HG03103 (cell line): Measurements from ENCODE around the gene RIBC2.
"Not testable (repeated sequence)": the region's sequence is repeated elsewhere in the genome, so short reads cannot be mapped to it uniquely, and the experiment has no call there.

Experiments used
- ATAC-seq: cut with Tn5 transposase; IDR thresholded peaks from one replicate; pipeline ENCODE4 v1.9.1; 2021; ENCODE audit warnings: low read depth; ENCODE audit not compliant: unreplicated experiment

Gene RIBC2

DNA sequence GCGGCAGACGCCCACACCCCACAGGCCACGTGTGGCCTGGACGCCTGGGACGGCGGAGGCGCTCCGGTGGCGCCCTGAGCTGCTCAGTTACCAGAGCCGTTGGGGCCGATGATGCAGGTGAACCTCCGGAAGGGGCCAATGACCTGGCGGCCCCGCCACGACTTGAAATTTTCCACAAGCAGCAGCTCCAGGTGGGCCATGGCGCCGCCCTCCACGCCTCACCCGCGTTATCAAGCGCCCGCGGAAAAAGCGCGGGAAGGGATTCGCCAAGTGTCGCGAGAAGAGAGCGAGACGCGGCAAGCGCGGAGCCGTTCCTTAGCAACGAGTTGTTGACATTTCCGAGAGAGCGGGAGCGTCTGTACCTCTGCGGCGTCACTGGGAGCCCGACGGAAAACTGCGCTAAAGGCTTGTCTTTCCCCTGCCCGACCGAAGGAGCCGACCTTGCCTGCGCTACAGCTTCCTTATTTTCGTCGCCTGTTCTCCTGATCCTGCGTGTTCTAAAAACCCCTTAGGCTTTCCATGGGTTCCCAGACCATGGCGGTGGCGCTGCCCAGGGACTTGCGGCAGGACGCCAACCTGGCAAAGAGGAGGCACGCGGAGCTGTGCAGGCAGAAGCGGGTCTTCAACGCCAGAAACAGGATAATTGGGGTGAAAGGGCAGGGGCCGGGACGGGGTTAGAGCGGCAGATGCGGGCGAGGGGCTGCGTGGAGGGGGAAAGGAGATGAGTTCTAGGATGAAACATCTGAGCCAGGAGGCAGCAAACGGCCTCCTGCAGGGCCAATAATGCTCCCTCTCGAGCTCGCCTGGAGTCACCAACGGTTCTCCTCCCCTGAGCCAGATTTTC lies at the start of gene RIBC2, which contains the start of gene SMC1B:
Gene RIBC2, plus strand, starts transcription at position 326 of the 844 bp plus-strand sequence. Its CDS starts 194 bp downstream, at position 520.
Gene SMC1B, minus strand, starts transcription at position 232 of the 844 bp plus-strand sequence. Its CDS starts 32 bp downstream, at position 200.
- ATAC-seq, result no peak

GRCh38 chr22:45366713-45367112 lies 46.8 kb upstream of the RIBC2 start:
- no peak for ATAC-seq

DNA sequence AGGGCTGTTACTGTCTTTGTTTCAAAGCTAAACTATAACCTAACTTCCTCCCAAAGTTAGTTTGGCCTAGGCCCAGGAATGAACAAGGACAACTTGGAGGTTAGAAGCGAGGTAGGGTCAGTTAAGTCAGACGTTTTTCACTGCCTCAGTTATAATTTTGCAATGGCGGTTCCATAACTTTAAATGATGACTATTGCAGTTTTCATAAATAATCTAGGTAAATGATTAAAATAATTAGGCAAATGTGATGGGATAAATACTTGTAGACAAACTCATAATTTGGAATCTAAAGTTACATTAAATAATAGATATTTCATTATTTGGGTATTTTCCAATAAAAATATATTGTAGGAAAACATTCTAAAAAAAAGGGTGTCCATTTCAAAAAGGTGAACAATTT lies 39.9 kb upstream of the RIBC2 start:
- not testable (repeated sequence) for ATAC-seq

- ATAC-seq, result no peak
Observed at GRCh38 chr22:45376009-45376408, 37.5 kb upstream of the RIBC2 start.

DNA sequence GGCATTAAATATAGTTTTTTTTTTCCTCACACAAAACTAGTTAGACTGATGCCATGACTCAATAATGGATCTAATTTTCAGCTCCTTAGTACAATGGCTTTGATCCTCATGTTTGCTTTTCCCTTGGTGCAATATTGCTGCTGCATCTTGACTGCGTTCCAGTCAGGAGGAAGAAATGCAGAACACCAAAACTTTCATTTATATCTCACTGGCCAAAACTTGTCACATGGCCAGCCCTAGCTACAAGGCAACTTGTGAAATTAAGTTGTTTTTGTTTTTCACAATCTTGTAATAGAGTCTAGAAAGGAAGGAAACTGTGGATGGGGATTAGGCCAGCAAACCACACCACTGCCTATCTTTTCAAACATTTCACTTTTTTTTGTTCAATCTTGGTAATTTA lies 36.8 kb upstream of the RIBC2 start:
- ATAC-seq, result no peak

- no peak for ATAC-seq
Observed at GRCh38 chr22:45381348-45381747, 32.1 kb upstream of the RIBC2 start.

DNA sequence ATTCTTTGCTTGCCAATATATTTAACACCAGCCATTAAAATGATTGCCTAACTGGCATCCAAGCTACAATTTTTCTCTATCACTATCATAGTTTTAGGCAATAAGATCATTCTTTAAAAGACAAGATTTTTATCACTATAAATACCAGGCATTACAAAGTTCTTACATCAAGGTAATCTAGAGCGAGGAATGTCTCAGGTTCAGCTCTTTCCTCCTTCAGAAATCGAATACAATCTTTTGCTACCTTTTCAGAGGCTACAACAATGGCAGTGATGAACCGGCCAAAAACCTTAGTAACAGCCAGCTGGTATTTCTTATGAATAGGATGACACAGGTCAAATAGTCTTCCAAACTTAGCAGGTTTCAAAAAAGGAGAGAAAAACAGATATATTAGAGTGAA lies 23.9 kb upstream of the RIBC2 start:
- no peak for ATAC-seq

DNA sequence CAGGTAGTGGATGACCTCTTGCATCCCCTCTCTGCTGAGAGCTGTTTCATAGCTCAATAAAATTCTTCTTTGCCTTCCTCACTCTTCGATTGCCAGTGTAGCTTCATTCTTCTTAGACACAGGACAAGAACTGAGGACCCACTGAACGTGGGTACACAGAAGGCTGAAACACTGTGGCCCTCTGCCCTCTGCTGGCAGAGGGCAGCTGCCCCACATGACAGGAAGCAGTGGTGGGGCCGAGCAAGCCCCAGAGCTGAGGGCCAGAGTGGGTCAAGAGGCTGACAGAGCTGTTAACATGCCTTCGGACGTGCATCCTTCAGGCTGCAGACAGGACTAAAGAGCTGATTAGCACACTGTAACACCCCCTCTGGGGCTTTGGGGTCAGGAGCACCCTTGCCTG lies 15.7 kb upstream of the RIBC2 start:
- ATAC-seq, result no peak

GRCh38 chr22:45398214-45398613 lies 15.3 kb upstream of the RIBC2 start:
- ATAC-seq, result no peak

GRCh38 chr22:45399712-45400445 lies 13.6 kb upstream of the RIBC2 start:
- ATAC-seq, result no peak

GRCh38 chr22:45402466-45402985 lies 11.0 kb upstream of the RIBC2 start:
- no peak for ATAC-seq

DNA sequence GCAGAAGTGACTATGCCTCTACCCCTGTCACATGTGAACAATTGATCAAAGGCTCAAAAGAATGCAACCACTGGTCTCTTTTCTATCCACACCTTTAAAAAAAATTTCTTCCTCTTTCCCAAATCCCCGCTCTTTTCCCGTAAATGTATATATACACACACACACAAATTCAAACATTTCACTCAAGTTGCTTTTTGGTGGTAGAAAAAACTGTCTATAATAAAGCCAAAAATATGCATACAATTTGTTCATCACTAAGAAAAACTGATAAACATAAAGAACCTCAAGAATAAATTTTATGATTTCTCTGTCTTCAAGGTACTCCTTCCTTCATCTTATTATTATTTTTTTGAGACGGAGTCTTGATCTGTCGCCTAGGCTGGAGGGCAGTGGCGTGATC lies 5.7 kb upstream of the RIBC2 start:
- ATAC-seq, result no peak

GRCh38 chr22:45413013-45413367 lies 503 bp upstream of the RIBC2 start:
- no peak for ATAC-seq

DNA sequence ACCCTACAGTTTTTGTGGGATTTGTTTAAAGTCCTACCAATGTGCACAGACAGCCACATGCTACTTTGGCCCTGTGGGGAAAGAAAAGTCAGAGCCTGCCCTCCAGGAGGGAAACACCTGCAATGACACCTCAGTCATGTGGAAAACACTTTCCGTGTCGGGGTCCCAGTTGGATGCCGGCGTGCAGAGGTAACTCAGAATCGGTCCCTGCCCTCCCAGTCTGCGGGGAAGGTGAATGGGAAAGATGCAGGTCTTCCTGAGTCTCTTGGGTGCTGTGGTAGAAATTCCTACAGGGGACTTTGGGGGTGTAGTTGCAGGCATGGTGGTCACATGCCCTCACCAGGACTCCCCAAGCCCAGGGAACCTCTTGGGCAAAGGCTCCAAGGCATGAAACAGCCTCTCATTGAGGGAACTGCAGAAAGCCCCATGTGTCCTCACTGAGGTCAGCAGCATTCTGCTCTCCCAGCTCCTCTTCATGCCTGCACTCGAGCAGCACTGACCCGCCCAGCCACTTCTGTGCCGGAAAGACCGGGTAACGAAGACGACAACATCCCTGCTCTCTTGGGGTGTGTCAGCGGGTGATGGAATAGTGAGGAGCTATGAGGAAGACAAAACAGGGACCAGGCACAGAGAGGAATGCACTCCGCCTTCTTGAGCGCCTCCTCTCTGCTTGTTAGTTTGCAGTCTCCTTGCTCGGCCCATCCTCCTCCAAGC lies 4.7 kb downstream of the RIBC2 start:
- ATAC-seq, result no peak

- no peak for ATAC-seq
Observed at GRCh38 chr22:45418770-45419138, 5.3 kb downstream of the RIBC2 start.

- ATAC-seq, result no peak
Observed at GRCh38 chr22:45420011-45420410, 6.5 kb downstream of the RIBC2 start.

DNA sequence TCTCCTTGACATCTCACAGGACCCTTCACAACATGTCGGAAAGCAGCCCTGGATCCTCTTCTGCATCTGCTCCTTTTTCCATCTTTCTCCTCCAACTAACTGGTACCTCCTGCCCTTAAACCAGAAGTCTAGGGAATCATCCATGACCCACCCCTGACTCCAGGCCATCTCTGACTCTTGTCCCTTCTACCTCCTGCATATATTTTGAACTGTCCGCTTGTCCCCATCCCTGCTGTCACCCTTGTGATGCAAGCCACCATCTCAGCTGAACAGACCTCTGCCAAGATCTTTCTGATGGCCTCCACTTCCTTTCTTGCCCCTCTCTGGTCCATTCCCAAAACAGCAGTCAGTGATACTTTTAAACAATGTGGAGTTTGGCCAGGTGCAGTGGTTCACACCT lies 7.0 kb downstream of the RIBC2 start:
- ATAC-seq, result no peak

- ATAC-seq, result no peak
Observed at GRCh38 chr22:45421349-45422055, 8.0 kb downstream of the RIBC2 start.

- ATAC-seq, result no peak
Observed at GRCh38 chr22:45422237-45422983, 8.9 kb downstream of the RIBC2 start.

DNA sequence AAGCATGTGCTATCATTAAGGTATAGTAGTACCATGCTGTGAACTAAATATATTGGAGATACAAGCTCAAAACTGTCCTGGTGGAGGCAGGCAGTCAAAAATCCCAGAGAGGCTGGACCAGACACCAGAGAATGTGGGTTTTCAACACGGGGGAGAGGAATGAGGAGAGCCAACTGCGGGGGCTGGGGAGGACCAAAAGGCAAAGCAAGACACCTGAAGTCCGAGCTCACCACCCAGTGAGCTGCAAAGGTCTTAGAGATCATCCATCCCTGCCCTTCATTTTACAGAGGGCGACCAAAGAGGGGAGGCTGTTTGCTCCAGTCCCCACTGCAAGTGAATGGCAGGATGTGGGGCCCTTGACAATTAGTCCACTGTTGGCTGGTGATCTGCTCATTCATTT lies 10.0 kb downstream of the RIBC2 start:
- no peak for ATAC-seq
